BE2C (cell line): ENCODE results near the gene SLC7A6.
A peak's percentile ranks its signal among the peaks of the same experiment; 100 is the strongest.

Experiments used
- DNase-seq: peaks from one replicate; pipeline ENCODE4 v3.0.0-alpha.2; 2020
- H3K27me3 ChIP-seq: fragments of 250-450 bp; sonication (Bioruptor Pico); 2 replicates; pipeline ENCODE4 v1.5.1; 2020; ENCODE audit warnings: mild to moderate bottlenecking
- H3K36me3 ChIP-seq: fragments of 250-450 bp; sonication (Bioruptor Pico); 2 replicates; pipeline ENCODE4 v1.5.1; 2020; ENCODE audit warnings: mild to moderate bottlenecking
- H3K4me1 ChIP-seq: fragments of 250-450 bp; sonication (Bioruptor Pico); 2 replicates; pipeline ENCODE4 v1.5.1; 2020
- H3K4me3 ChIP-seq: 2 replicates; pipeline ENCODE4 v1.5.1; 2011; ENCODE audit warnings: low read depth, low read length
- H3K9me3 ChIP-seq: fragments of 250-450 bp; sonication (Bioruptor Pico); 2 replicates; pipeline ENCODE4 v1.5.1; 2020
- CTCF ChIP-seq: IDR thresholded peaks from 2 replicates; pipeline ENCODE4 v1.5.1; 2012; ENCODE audit warnings: mild to moderate bottlenecking, low read depth, low read length

Gene SLC7A6

GRCh38 chr16:68233085-68233834, 31.1 kb upstream of the SLC7A6 start:
- Histone ChIP-seq H3K27me3 (no peaks in the 10 kb centered on the region), H3K4me3 (no peak overlapping the region), H3K36me3 (no peaks in the 10 kb centered on the region), H3K4me1 (no peaks in the 10 kb centered on the region), H3K9me3 (no peaks in the 10 kb centered on the region)
- no peak for TF ChIP-seq CTCF
- no peak for DNase-seq

- no peaks in the 10 kb centered on the region for H3K36me3 ChIP-seq
- no peaks in the 10 kb centered on the region for H3K27me3 ChIP-seq
- TF ChIP-seq CTCF: no peak
- H3K4me3 ChIP-seq: no peak overlapping the region
- H3K4me1 ChIP-seq: no peaks in the 10 kb centered on the region
- DNase-seq: no peak
- H3K9me3 ChIP-seq: no peaks in the 10 kb centered on the region
Observed at GRCh38 chr16:68233835-68234187, 30.5 kb upstream of the SLC7A6 start.

- H3K4me1 ChIP-seq: no peaks in the 10 kb centered on the region
- DNase-seq: no peak
- H3K4me3 ChIP-seq: no peak overlapping the region
- no peaks in the 10 kb centered on the region for H3K36me3 ChIP-seq
- H3K9me3 ChIP-seq: no peaks in the 10 kb centered on the region
- H3K27me3 ChIP-seq: no peaks in the 10 kb centered on the region
- no peak for TF ChIP-seq CTCF
Observed at GRCh38 chr16:68234188-68235107, 29.9 kb upstream of the SLC7A6 start.

GRCh38 chr16:68235108-68235886, 29.0 kb upstream of the SLC7A6 start:
- no peak for TF ChIP-seq CTCF
- Histone ChIP-seq H3K36me3 (no peaks in the 10 kb centered on the region), H3K4me3 (no peak overlapping the region), H3K4me1 (no peaks in the 10 kb centered on the region), H3K27me3 (no peaks in the 10 kb centered on the region), H3K9me3 (no peaks in the 10 kb centered on the region)
- DNase-seq: no peak

GRCh38 chr16:68235887-68236136, 28.5 kb upstream of the SLC7A6 start, which contains the start of gene ESRP2:
TSS of gene ESRP2 (minus strand) at chr16:68236127. CDS start at chr16:68236045, 82 bp downstream.
- Histone ChIP-seq H3K27me3 (no peaks in the 10 kb centered on the region), H3K4me1 (no peaks in the 10 kb centered on the region), H3K9me3 (no peaks in the 10 kb centered on the region), H3K4me3 (peak within 1 kb of the TSS; percentile 63), H3K36me3 (no peaks in the 10 kb centered on the region)
- no peak for DNase-seq
- TF ChIP-seq CTCF: no peak
